SH-SY5Y (cell line): ENCODE measurements around the gene ZNF343.

Experiments
- GATA2 ChIP-seq: IDR thresholded peaks from 2 replicates; pipeline ENCODE4 v1.6.1; 2011; ENCODE audit warnings: mild to moderate bottlenecking, low read depth, low read length
- GATA3 ChIP-seq: IDR thresholded peaks from 2 replicates; pipeline ENCODE4 v1.6.1; 2011; ENCODE audit warnings: low read depth, mild to moderate bottlenecking, low read length, moderate library complexity

GRCh38 chr20:2533118-2533517 is 24.4 kb upstream of the ZNF343 start:
- TF ChIP-seq GATA2 = no peak
- no peak for TF ChIP-seq GATA3
